ENCODE results near the gene COL1A1. TPM values are rescaled to one million over a fixed set of nuclear protein-coding genes. Genes with fewer than 3 reads are reported as not detected.

The COL1A1 gene
- polyA plus RNA-seq, 1 of the 3 experiments (the other 2 are of a cell fraction) = 1,461 TPM

DNA sequence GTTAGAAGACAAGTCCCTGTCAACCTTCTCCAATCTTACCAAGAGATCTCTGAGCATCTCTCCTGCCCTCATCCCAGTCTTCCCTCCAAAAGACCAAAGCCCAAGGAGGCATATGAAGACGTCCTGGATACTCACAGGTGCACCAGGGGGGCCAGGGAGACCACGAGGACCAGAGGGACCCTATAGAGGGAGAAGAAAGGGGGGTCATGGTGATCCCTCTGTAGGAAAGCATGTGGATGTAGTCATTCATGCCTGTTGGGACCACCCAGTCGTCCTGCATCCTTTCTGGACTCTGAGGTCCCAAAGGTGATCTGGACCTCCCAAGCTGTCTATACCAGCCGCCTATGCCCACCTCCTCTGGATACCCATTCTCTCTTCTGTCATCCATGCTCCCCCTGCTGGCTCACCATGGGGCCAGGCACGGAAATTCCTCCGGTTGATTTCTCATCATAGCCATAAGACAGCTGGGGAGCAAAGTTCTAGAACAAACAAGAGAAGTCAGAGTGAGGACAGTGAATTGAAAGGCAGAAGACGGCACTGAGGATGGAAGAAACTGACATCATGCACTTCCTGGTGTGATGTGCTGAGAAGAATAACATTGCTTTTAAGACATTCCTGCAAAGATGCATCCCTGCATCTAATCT is 3.3 kb downstream of the COL1A1 start:
- H3K27ac ChIP-seq (ENCODE audit: low read depth in 2 of 2, low read length in 1 of 2) = peak overlapping the region; percentile 24 to 100

DNA sequence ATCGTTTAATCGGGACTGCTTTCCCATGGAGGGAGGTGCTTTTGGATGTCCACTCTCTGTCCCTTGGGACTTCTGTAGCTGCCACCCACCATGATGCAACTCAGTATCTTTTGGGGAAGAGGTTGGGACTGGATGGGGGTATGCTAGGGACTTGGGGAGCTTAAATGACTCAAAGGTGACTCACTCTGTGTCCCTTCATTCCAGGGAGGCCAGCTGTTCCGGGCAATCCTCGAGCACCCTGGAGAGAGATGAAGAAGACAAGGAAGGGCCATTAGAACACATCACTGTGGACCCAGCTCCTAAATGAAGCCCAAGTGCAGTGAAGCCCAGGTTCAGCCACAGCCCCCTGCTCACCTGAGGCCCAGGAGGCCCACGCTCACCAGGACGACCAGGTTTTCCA is 4.6 kb downstream of the COL1A1 start:
- H3K27ac ChIP-seq (ENCODE audit: low read depth in 2 of 2, low read length in 1 of 2) = peak overlapping the region; percentile 24 to 100; a peak in 3 of 4 replicates
- H3K79me2 ChIP-seq (ENCODE audit: insufficient read depth) = peaks cover 100% of the 10 kb centered on the region
- peaks cover 95% of the 10 kb centered on the region for H4K20me1 ChIP-seq (ENCODE audit: insufficient read depth)
- H3K4me2 ChIP-seq = peak overlapping the region; percentile 89
- H3K9ac ChIP-seq = peak overlapping the region; percentile 99
- DNase-seq = no peak
- WGBS (ENCODE audit: low lambda C conversion rate) = 67% methylated on average over 6 of the region's 6 CpGs
- H3K9me3 ChIP-seq = no peaks in the 10 kb centered on the region
- no peaks in the 10 kb centered on the region for H3K27me3 ChIP-seq (ENCODE audit: insufficient read depth)
- H3K4me3 ChIP-seq (ENCODE audit: low read depth in 2 of 2, low read length in 1 of 2) = peak overlapping the region in 1 of 2 experiments; percentile 96; a peak in 1 of 4 replicates
- ChIA-PET CTCF (interaction anchor here (0.8 to 13.8 kb wide), 23 partner anchors 9 to 127 kb away, joined by 3 to 463 read pairs (median 6); partner anchors contain the start of genes PDK2, SGCA and TMEM92), POLR2A (interaction anchor here (1.0 kb wide), 1 partner anchor 18 kb away, joined by 4 read pairs; no protein-coding TSS in a partner anchor)
- H3F3A ChIP-seq (replicated peaks; ENCODE audit: insufficient read depth) = peaks cover 84% of the 10 kb centered on the region
- H3K36me3 ChIP-seq (replicated peaks in 1 of 2; ENCODE audit: control insufficient read depth in 1 of 2, insufficient read depth in 2 of 2, low read length in 1 of 2) = peaks cover 74 to 79% of the 10 kb centered on the region in 2 experiments
- no peak overlapping the region for H2AFZ ChIP-seq (ENCODE audit: low read depth)
- H3K4me1 ChIP-seq (ENCODE audit: control insufficient read depth in 1 of 2, insufficient read depth in 2 of 2, low read depth in 1 of 2, low read length in 1 of 2) = peaks cover 26 to 50% of the 10 kb centered on the region in 2 experiments; a peak in 3 of 4 replicates
- H3K9me2 ChIP-seq = no peaks in the 10 kb centered on the region
- TF ChIP-seq GATA2 (CRISPR knock-in tag; IDR thresholded peaks at IDR 0.05) = no peak
- no peak for TF ChIP-seq RXRA (IDR thresholded peaks at IDR 0.05; ENCODE audit: borderline replicate concordance, low read depth)
- TF ChIP-seq, protein P1, sequence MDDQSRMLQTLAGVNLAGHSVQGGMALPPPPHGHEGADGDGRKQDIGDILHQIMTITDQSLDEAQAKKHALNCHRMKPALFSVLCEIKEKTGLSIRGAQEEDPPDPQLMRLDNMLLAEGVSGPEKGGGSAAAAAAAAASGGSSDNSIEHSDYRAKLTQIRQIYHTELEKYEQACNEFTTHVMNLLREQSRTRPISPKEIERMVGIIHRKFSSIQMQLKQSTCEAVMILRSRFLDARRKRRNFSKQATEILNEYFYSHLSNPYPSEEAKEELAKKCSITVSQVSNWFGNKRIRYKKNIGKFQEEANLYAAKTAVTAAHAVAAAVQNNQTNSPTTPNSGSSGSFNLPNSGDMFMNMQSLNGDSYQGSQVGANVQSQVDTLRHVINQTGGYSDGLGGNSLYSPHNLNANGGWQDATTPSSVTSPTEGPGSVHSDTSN (IDR thresholded peaks at IDR 0.05) = no peak; the same call in 1 of the 2 replicates
- peak; percentile 76; the same call in 1 of the 2 replicates for TF ChIP-seq FOSL2 (IDR thresholded peaks at IDR 0.05; ENCODE audit: borderline replicate concordance, low read depth)
- TF ChIP-seq, protein P2, sequence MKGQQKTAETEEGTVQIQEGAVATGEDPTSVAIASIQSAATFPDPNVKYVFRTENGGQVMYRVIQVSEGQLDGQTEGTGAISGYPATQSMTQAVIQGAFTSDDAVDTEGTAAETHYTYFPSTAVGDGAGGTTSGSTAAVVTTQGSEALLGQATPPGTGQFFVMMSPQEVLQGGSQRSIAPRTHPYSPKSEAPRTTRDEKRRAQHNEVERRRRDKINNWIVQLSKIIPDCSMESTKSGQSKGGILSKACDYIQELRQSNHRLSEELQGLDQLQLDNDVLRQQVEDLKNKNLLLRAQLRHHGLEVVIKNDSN (IDR thresholded peaks at IDR 0.05; ENCODE audit: borderline replicate concordance, low read depth) = no peak
- TF ChIP-seq, protein P3, sequence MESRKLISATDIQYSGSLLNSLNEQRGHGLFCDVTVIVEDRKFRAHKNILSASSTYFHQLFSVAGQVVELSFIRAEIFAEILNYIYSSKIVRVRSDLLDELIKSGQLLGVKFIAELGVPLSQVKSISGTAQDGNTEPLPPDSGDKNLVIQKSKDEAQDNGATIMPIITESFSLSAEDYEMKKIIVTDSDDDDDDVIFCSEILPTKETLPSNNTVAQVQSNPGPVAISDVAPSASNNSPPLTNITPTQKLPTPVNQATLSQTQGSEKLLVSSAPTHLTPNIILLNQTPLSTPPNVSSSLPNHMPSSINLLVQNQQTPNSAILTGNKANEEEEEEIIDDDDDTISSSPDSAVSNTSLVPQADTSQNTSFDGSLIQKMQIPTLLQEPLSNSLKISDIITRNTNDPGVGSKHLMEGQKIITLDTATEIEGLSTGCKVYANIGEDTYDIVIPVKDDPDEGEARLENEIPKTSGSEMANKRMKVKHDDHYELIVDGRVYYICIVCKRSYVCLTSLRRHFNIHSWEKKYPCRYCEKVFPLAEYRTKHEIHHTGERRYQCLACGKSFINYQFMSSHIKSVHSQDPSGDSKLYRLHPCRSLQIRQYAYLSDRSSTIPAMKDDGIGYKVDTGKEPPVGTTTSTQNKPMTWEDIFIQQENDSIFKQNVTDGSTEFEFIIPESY (IDR thresholded peaks at IDR 0.05; ENCODE audit: borderline replicate concordance, low read depth) = no peak
- TF ChIP-seq EZH2phosphoT487 (IDR thresholded peaks at IDR 0.05; ENCODE audit: borderline replicate concordance, low read depth) = no peak
- TF ChIP-seq MEF2A (IDR thresholded peaks at IDR 0.05; ENCODE audit: borderline replicate concordance, low read depth) = no peak

More for the DNA sequence above, 3.3 kb downstream of the COL1A1 start:
- Histone ChIP-seq H3K36me3 (replicated peaks in 1 of 2; ENCODE audit: control insufficient read depth in 1 of 2, insufficient read depth in 2 of 2, low read length in 1 of 2) (peaks cover 60 to 66% of the 10 kb centered on the region in 2 experiments), H3K9me3 (no peaks in the 10 kb centered on the region), H4K20me1 (ENCODE audit: insufficient read depth) (peaks cover 82% of the 10 kb centered on the region), H3K79me2 (ENCODE audit: insufficient read depth) (peaks cover 100% of the 10 kb centered on the region), H3F3A (replicated peaks; ENCODE audit: insufficient read depth) (peaks cover 71% of the 10 kb centered on the region), H3K4me3 (ENCODE audit: low read depth in 2 of 2, low read length in 1 of 2) (peak overlapping the region; percentile 74 to 96; a peak in 3 of 4 replicates), H3K9me2 (no peaks in the 10 kb centered on the region), H3K4me2 (peak overlapping the region; percentile 89), H3K9ac (peak overlapping the region; percentile 99), H3K4me1 (ENCODE audit: control insufficient read depth in 1 of 2, insufficient read depth in 2 of 2, low read depth in 1 of 2, low read length in 1 of 2) (peaks cover 26 to 49% of the 10 kb centered on the region in 2 experiments; a peak in 3 of 4 replicates), H2AFZ (ENCODE audit: low read depth) (no peak overlapping the region), H3K27me3 (ENCODE audit: insufficient read depth) (no peaks in the 10 kb centered on the region)
- peak; percentile 89 for DNase-seq
- 15% methylated on average over 7 of the region's 7 CpGs for WGBS (ENCODE audit: low lambda C conversion rate)
- CTCF ChIA-PET = interaction anchor here (0.6 to 13.8 kb wide), 39 partner anchors 9 to 174 kb away, joined by 3 to 463 read pairs (median 5); partner anchors contain the start of genes PDK2, PPP1R9B, SGCA and TMEM92
- POLR2A ChIA-PET = interaction anchor here (0.8 to 1.1 kb wide), 2 partner anchors 20 to 37 kb away, joined by 3 to 7 read pairs; no protein-coding TSS in a partner anchor
- peak; percentile 93 for TF ChIP-seq SMC3 (IDR thresholded peaks at IDR 0.05; ENCODE audit: low read depth, low read length)
- TF ChIP-seq NFIC (IDR thresholded peaks at IDR 0.05; ENCODE audit: borderline replicate concordance) = no peak
- TF ChIP-seq FOSL2 (IDR thresholded peaks at IDR 0.05; ENCODE audit: borderline replicate concordance, low read depth) = no peak
- TF ChIP-seq TCF12 (IDR thresholded peaks at IDR 0.05) = peak; percentile 30; the same call in 1 of the 2 replicates
- TF ChIP-seq ELF1 (IDR thresholded peaks at IDR 0.05) = no peak
- no peak for TF ChIP-seq NRF1 (IDR thresholded peaks at IDR 0.05; ENCODE audit: low read depth, low read length)
- TF ChIP-seq, protein P4, sequence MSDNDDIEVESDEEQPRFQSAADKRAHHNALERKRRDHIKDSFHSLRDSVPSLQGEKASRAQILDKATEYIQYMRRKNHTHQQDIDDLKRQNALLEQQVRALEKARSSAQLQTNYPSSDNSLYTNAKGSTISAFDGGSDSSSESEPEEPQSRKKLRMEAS (IDR thresholded peaks at IDR 0.05; ENCODE audit: low read depth) = no peak
- no peak for TF ChIP-seq GATA2 (CRISPR knock-in tag; IDR thresholded peaks at IDR 0.05)
- TF ChIP-seq, protein P5, sequence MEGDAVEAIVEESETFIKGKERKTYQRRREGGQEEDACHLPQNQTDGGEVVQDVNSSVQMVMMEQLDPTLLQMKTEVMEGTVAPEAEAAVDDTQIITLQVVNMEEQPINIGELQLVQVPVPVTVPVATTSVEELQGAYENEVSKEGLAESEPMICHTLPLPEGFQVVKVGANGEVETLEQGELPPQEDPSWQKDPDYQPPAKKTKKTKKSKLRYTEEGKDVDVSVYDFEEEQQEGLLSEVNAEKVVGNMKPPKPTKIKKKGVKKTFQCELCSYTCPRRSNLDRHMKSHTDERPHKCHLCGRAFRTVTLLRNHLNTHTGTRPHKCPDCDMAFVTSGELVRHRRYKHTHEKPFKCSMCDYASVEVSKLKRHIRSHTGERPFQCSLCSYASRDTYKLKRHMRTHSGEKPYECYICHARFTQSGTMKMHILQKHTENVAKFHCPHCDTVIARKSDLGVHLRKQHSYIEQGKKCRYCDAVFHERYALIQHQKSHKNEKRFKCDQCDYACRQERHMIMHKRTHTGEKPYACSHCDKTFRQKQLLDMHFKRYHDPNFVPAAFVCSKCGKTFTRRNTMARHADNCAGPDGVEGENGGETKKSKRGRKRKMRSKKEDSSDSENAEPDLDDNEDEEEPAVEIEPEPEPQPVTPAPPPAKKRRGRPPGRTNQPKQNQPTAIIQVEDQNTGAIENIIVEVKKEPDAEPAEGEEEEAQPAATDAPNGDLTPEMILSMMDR (IDR thresholded peaks at IDR 0.05) = peak; percentile 79
- TF ChIP-seq FOXM1 (IDR thresholded peaks at IDR 0.05; ENCODE audit: low read depth) = no peak
- TF ChIP-seq, protein P1 (IDR thresholded peaks at IDR 0.05) = 0 out of 2 replicates have a peak, but pooled peaks have one; percentile 2
- peak; percentile 81 for TF ChIP-seq RAD21 (IDR thresholded peaks at IDR 0.05; ENCODE audit: low read length)
- TF ChIP-seq POLR2AphosphoS5 (IDR thresholded peaks at IDR 0.05; ENCODE audit: low read depth, low read length) = 0 out of 2 replicates have a peak, but pooled peaks have one; percentile 19
- TF ChIP-seq GABPA (IDR thresholded peaks at IDR 0.05; ENCODE audit: low read depth) = no peak
